ENCODE data around the gene PROSER3. TPM values are rescaled to one million over a fixed set of nuclear protein-coding genes. Genes with fewer than 3 reads are reported as not detected.

The PROSER3 gene
- total RNA-seq, 2 donors from 2014 or later, result 7.3 to 14.2 TPM

DNA sequence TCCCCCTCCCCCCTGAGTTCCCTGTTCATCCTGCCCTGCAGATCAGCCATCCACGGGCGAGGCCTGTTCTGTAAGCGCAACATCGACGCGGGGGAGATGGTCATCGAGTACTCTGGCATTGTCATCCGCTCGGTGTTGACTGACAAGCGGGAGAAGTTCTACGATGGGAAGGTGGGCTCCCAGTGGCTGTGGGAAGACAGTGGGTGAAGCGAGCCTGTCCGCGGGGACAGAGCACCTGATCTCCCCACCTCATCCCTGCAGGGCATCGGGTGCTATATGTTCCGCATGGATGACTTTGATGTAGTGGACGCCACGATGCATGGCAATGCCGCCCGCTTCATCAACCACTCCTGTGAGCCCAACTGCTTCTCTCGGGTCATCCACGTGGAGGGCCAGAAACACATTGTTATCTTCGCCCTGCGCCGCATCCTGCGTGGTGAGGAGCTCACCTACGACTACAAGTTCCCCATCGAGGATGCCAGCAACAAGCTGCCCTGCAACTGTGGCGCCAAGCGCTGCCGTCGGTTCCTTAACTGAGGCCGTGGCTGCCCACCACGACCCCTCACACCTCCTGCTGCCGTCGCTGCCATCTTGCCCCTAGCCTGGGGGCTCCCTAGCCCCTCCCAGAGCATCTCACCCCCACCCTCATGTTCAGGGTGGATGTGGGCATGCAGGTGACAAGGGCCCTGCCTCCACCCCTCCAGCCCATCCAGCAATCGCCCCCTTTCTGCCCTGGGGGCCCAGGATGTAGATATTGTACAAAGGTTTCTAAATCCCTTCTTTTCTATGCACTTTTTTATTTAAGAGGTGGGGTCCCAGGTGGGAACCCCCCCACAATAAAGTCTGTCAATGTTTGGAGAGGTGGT is 19.7 kb upstream of the PROSER3 start:
- H3K27ac ChIP-seq, result no peak overlapping the region
- 91 to 94% methylated on average over 33 to 34 of the region's 37 CpGs for WGBS, 2 donors
- peaks cover 4 to 17% of the 10 kb centered on the region in 2 donors for H3K36me3 ChIP-seq (replicated peaks in 1 of 2; ENCODE audit: insufficient read depth in 1 of 2, low read depth in 2 of 2)

DNA sequence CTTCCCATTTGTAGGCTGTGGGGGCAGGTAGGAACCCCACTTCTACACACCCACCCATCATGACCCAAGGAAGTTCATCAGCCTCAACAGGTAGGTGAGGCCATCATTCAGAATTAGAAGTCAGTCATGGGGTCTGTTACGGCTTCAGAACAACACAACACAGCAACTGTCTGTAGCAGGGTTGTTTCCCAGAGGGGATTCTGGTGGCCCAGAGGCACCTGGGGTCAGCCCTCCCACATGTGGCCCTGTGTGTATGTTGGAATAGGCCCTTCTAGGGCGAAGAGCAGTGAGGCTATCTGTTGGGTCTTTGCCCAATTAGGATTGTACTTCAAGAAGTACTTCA is 19.1 kb upstream of the PROSER3 start:
- H3K9me3 ChIP-seq, result no peaks in the 10 kb centered on the region
- no peak for ATAC-seq
- H3K4me1 ChIP-seq, result peaks cover 17% of the 10 kb centered on the region
- intact Hi-C loops (cut with DNase I), result no loop called here
- no peak for DNase-seq
- H3K27ac ChIP-seq, result peak overlapping the region in 1 of 4 donors; percentile 88
- WGBS, 2 donors, result 59 to 81% methylated on average over 2 of the region's 2 CpGs
- H3K27me3 ChIP-seq, result no peaks in the 10 kb centered on the region
- H3K36me3 ChIP-seq (replicated peaks in 1 of 2; ENCODE audit: insufficient read depth in 1 of 2, low read depth in 2 of 2), result peaks cover 4 to 17% of the 10 kb centered on the region in 2 donors
- TF ChIP-seq POLR2A (IDR thresholded peaks at IDR 0.05), result no peak
- no peak overlapping the region for H3K4me3 ChIP-seq

More for the DNA sequence above, 19.7 kb upstream of the PROSER3 start:
- no peak for ATAC-seq
- Histone ChIP-seq H3K4me1 (peaks cover 15% of the 10 kb centered on the region), H3K4me3 (no peak overlapping the region), H3K9me3 (no peaks in the 10 kb centered on the region), H3K27me3 (no peaks in the 10 kb centered on the region)
- no peak for TF ChIP-seq POLR2A (IDR thresholded peaks at IDR 0.05)
- TF ChIP-seq, protein P1, sequence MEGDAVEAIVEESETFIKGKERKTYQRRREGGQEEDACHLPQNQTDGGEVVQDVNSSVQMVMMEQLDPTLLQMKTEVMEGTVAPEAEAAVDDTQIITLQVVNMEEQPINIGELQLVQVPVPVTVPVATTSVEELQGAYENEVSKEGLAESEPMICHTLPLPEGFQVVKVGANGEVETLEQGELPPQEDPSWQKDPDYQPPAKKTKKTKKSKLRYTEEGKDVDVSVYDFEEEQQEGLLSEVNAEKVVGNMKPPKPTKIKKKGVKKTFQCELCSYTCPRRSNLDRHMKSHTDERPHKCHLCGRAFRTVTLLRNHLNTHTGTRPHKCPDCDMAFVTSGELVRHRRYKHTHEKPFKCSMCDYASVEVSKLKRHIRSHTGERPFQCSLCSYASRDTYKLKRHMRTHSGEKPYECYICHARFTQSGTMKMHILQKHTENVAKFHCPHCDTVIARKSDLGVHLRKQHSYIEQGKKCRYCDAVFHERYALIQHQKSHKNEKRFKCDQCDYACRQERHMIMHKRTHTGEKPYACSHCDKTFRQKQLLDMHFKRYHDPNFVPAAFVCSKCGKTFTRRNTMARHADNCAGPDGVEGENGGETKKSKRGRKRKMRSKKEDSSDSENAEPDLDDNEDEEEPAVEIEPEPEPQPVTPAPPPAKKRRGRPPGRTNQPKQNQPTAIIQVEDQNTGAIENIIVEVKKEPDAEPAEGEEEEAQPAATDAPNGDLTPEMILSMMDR (IDR thresholded peaks at IDR 0.05), result no peak
- no peak for DNase-seq
- intact Hi-C loops (cut with DNase I), result no loop called here

DNA sequence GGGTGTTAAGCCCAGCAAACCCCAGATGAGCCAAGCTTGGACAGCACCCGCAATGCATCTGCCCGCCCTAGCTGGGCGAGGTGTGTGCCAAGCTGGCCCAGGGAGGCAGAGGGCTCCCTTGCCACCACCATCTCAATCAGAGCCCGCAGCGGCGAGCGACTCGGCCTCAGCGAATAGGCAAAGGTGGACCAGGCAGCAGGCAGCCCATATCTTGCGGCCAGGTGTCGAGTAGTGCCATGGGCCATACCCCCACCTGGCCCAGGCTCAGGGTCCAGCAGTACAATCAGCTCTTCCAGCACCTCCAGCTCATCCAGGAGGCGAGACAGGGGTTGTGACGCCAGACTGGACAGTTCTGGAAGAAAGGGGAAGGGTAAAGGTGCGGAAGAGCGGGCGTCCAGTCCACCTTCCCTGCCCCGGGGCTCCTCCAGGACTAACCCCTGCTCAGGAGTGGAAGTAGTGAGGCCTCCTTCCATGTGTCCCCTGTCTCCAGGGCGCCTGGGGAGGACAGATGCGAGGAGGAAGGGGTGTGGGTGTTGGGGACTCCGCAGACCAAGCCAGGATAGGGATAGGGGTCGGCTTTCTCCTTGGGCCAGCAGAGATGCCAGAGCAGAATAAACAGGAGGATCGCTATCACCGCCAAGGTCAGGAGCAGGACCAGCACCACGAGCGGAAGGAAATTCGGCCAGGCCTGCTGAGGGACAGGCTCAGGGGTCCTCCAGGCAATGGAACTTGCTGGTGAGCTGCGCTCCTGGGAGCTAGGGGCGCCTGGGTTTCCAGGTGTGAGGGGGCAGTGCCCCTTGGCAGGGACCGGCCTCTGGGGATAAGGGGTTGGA is 18.5 kb upstream of the PROSER3 start:
- no peaks in the 10 kb centered on the region for H3K27me3 ChIP-seq
- intact Hi-C loops (cut with DNase I), result no loop called here
- H3K4me3 ChIP-seq, result no peak overlapping the region
- ATAC-seq (no peak), DNase-seq (no peak)
- 60 to 68% methylated on average over 20 to 24 of the region's 29 CpGs for WGBS, 2 donors
- peak overlapping the region; percentile 59 to 88 (median 83) for H3K27ac ChIP-seq
- no peaks in the 10 kb centered on the region for H3K9me3 ChIP-seq
- H3K4me1 ChIP-seq, result peaks cover 23% of the 10 kb centered on the region
- peak in 1 of 3 donors; percentile 4 for TF ChIP-seq POLR2A (IDR thresholded peaks at IDR 0.05)
- TF ChIP-seq, protein P1 (IDR thresholded peaks at IDR 0.05), result no peak
- peaks cover 4 to 15% of the 10 kb centered on the region in 2 donors for H3K36me3 ChIP-seq (replicated peaks in 1 of 2; ENCODE audit: insufficient read depth in 1 of 2, low read depth in 2 of 2)

DNA sequence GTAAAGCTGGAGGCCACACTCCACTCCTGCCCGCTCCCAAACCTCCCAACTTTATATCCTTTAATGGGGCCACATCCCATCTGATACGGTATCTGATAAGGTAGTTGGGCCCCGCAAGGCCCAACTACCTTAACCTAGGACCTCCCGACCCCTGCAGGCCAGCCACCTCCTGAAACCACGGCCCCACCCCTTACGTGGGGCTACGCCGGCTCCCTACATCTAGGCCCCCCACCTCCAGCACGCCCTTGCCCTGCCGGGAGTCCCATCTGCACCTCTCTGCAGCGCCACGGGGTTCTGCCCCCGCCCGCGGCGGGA is 17.9 kb upstream of the PROSER3 start:
- H3K27me3 ChIP-seq, result no peaks in the 10 kb centered on the region
- ATAC-seq (no peak), DNase-seq (no peak)
- H3K27ac ChIP-seq, result peak overlapping the region; percentile 59 to 88 (median 83)
- TF ChIP-seq, protein P1 (IDR thresholded peaks at IDR 0.05), result no peak
- TF ChIP-seq POLR2A (IDR thresholded peaks at IDR 0.05), result no peak
- H3K4me3 ChIP-seq, result peak overlapping the region; percentile 6 to 26
- H3K36me3 ChIP-seq (replicated peaks in 1 of 2; ENCODE audit: insufficient read depth in 1 of 2, low read depth in 2 of 2), result peaks cover 4 to 15% of the 10 kb centered on the region in 2 donors
- H3K9me3 ChIP-seq, result no peaks in the 10 kb centered on the region
- intact Hi-C loops (cut with DNase I), result no loop called here
- peaks cover 26% of the 10 kb centered on the region for H3K4me1 ChIP-seq
- 4 to 14% methylated on average over 6 to 16 of the region's 16 CpGs for WGBS, 2 donors

Data from body of pancreas (tissue), 4 donors.